Sigmoid colon (tissue), 4 donors: ENCODE results near the gene ADAMTS6.

Source experiments
- EP300 ChIP-seq, 4 donors: sonication (generic); formaldehyde crosslinking; IDR thresholded peaks; one replicate each; pipeline ENCODE4 v1.6.1; 2017; ENCODE audit warnings: antibody characterized with exemption in 4 of 4
- POLR2A ChIP-seq, 2 donors: fragments of 450-650 bp; IDR thresholded peaks; one replicate each; pipeline ENCODE4 v1.6.1; 2016; ENCODE audit warnings: antibody characterized with exemption in 2 of 2, mild to moderate bottlenecking in 2 of 2, moderate library complexity in 2 of 2
- POLR2AphosphoS5 ChIP-seq, 4 donors: sonication (generic); formaldehyde crosslinking; IDR thresholded peaks; one replicate each; pipeline ENCODE4 v1.6.1; 2017; ENCODE audit warnings: antibody characterized with exemption in 4 of 4
- TF ChIP-seq, protein P1 (sequence below), 4 experiments: fragments of 450-650 bp in 3 of 4; fragments of 200-600 bp in 1 of 4; IDR thresholded peaks; one replicate each; pipeline ENCODE4 v1.5.1; 2016 to 2019; ENCODE audit warnings: antibody characterized with exemption in 4 of 4, mild to moderate bottlenecking in 3 of 4, moderate library complexity in 2 of 4

DNA sequence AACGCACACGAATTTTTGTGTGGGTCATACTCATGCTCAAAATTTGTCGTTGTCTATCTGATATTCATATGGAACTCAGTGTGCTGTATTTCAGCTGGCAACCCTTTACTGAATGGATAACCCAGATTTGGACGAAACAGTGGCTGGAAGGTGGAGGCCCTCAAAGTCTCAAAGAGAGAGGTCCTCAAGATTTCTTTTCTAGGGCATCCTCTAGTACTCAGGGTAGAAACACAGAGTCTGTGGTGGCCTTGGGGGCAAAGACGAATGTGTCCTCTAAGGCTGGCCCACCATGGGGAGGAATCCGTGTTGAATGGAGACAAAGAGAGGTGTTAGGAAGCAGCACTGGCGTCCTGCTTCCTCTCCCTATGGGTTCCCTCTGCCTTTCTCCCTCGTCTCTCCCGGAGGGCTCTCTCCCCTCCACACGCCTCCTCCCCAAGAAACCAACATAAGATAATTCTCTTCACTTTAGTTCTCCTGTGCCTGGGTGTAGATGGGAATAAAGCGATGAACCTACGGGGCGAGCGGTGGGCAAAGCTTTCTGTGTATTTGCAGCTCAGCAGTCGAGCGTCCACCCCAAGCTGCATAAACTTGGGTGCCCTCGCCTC lies 379.2 kb downstream of the ADAMTS6 start:
- TF ChIP-seq, protein P1, sequence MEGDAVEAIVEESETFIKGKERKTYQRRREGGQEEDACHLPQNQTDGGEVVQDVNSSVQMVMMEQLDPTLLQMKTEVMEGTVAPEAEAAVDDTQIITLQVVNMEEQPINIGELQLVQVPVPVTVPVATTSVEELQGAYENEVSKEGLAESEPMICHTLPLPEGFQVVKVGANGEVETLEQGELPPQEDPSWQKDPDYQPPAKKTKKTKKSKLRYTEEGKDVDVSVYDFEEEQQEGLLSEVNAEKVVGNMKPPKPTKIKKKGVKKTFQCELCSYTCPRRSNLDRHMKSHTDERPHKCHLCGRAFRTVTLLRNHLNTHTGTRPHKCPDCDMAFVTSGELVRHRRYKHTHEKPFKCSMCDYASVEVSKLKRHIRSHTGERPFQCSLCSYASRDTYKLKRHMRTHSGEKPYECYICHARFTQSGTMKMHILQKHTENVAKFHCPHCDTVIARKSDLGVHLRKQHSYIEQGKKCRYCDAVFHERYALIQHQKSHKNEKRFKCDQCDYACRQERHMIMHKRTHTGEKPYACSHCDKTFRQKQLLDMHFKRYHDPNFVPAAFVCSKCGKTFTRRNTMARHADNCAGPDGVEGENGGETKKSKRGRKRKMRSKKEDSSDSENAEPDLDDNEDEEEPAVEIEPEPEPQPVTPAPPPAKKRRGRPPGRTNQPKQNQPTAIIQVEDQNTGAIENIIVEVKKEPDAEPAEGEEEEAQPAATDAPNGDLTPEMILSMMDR (IDR thresholded peaks at IDR 0.05): no peak
- no peak for TF ChIP-seq POLR2AphosphoS5 (IDR thresholded peaks at IDR 0.05)
- no peak for TF ChIP-seq EP300 (IDR thresholded peaks at IDR 0.05)
- TF ChIP-seq POLR2A (IDR thresholded peaks at IDR 0.05): no peak
